A673 (cell line): ENCODE measurements around the gene PPARG.

ENCODE experiments used
- EZH2 ChIP-seq: fragments of 200-600 bp; sonication (generic); IDR thresholded peaks from 2 replicates; pipeline ENCODE4 v1.6.1; 2017; ENCODE audit warnings: borderline replicate concordance, low read depth, mild to moderate bottlenecking, mixed read lengths, antibody characterized with exemption, low read length; ENCODE audit not compliant: poor library complexity, severe bottlenecking
- TF ChIP-seq, protein P1 (sequence below): fragments of 300-800, 200-600 bp; sonication (generic); conservative IDR thresholded peaks from 2 replicates; pipeline ENCODE4 v1.5.1; 2017; ENCODE audit warnings: low read depth, mild to moderate bottlenecking, antibody characterized with exemption, low read length, moderate library complexity, mixed read lengths

DNA sequence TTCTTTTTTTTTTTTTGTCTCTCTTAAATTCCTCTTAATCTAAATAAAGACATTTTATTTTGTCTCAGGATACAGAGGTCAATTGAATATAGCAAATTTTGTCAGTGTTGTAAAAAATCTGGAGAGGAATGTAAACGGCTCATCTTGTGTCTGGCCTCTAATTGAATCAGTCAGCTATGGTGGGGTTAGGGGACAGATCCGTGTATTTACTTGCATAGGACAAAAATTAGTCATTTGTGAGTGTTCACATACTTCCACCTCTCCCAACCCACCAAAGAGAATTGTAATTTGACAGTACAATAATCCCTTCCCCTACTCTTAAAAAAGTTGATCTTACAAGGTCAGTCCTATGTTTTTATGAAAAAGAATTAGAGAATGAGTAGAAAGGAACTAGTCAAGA lies 18.3 kb downstream of the PPARG start:
- TF ChIP-seq, protein P1, sequence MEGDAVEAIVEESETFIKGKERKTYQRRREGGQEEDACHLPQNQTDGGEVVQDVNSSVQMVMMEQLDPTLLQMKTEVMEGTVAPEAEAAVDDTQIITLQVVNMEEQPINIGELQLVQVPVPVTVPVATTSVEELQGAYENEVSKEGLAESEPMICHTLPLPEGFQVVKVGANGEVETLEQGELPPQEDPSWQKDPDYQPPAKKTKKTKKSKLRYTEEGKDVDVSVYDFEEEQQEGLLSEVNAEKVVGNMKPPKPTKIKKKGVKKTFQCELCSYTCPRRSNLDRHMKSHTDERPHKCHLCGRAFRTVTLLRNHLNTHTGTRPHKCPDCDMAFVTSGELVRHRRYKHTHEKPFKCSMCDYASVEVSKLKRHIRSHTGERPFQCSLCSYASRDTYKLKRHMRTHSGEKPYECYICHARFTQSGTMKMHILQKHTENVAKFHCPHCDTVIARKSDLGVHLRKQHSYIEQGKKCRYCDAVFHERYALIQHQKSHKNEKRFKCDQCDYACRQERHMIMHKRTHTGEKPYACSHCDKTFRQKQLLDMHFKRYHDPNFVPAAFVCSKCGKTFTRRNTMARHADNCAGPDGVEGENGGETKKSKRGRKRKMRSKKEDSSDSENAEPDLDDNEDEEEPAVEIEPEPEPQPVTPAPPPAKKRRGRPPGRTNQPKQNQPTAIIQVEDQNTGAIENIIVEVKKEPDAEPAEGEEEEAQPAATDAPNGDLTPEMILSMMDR, result no peak
- TF ChIP-seq EZH2, result no peak
